IPS-11a (cell line): ENCODE data around the gene ODC1.

Source experiments
- H3K4me3 ChIP-seq: one replicate; pipeline ENCODE4 v1.5.1; 2013; ENCODE audit warnings: low read depth, low read length, control low read depth

Gene ODC1

GRCh38 chr2:10435820-10436204 lies 12.3 kb downstream of the ODC1 start:
- no peak overlapping the region for H3K4me3 ChIP-seq

GRCh38 chr2:10434886-10435819 lies 13.0 kb downstream of the ODC1 start:
- no peak overlapping the region for H3K4me3 ChIP-seq

- H3K4me3 ChIP-seq: no peak overlapping the region
Observed at GRCh38 chr2:10433947-10434885, 13.9 kb downstream of the ODC1 start.

DNA sequence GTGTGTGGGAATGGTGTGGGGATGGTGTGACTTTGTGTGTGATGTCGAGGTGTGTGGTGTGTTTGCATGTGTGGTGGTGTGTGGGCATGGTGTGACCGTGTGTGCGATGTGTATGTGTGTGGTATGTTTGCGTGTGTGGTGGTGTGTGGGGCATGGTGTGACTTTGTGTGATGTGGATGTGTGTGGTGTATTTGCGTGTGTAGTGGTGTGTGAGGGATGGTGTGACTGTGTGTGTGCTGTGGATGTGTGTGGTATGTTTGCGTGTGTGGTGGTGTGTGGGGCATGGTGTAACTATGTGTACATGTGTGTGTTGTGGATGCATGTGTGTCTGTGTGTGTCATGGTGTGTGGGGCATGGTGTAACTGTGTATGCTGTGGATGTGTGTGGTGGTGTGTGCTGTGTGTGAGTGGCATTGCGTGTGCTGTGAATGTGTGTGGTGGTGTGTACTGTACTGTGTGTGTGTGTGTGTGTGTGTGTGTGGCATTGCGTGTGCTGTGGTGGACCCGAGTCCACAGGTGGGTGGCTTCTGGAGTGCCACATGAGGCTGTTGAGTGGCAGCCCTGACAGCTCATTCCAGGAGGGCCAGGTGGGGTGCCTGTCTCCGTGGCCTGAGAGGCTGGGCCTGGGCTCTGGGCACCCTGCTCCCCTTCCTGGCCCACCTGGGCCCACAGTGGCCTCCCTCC lies 14.7 kb downstream of the ODC1 start:
- H3K4me3 ChIP-seq: no peak overlapping the region

DNA sequence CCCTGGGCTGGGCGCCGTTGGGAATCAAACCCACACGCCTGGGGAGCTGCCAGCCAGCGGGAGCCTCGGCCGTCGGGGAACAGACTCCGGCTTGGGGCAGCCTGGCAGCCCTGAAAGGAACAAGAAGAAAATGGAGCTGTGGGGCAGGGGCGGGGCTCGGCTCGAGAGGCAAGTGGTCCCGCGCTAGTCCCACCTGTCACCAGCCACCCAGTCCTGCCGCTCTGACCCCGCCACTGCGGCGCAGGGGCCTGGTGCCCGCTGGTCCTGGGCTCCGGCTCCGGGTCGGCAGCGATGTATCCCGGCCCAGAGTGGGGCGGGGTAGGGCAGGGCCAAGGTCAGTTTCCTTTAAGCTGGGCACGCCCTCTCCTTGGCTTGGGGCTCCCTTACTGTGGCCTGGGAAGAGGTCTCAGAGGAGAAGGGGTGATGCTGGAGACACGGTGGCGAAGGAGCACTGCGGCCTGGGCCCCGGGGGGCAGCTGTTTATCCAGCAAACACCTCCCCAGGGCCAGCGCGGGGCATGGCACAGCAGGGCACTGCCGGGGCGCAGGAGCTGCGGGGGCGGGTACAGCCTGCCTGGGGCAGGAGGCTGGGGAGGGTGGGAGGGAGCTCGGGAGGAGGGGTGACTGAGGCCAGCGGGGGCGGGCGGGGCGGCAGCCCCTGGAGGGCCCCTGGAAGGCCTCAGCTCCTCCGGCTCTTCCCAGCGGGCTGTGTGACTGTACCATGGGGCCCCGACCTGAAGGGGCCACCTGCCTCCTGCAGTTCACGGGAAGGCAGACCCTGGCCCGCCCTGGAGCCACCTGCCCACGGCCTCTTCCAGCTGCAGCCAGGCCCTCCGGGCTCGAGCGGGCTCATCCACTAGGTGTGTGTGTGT lies 15.6 kb downstream of the ODC1 start:
- H3K4me3 ChIP-seq: peak overlapping the region; percentile 17

- H3K4me3 ChIP-seq: no peak overlapping the region
Observed at GRCh38 chr2:10431797-10432196, 16.3 kb downstream of the ODC1 start.

GRCh38 chr2:10430886-10431622 lies 17.1 kb downstream of the ODC1 start:
- H3K4me3 ChIP-seq: no peak overlapping the region

- no peak overlapping the region for H3K4me3 ChIP-seq
Observed at GRCh38 chr2:10428924-10429323, 19.2 kb downstream of the ODC1 start.

GRCh38 chr2:10428355-10428754 lies 19.8 kb downstream of the ODC1 start:
- H3K4me3 ChIP-seq: no peak overlapping the region

DNA sequence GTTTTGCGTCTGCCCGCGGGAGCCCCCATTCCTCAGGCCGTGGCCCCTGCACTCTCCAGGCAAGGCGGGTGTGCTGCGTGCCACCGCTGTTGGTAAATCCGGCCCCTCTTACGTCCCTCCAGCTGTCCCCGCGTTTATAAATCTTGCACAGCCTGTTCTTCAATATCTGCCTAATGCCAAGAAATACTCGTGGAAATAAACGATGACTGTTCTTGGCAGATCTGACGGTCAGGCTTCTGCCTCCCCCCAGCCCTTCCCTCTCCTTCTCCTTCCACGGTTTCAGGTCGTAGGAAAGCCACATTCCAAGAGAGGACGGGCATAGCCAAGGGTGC lies 20.5 kb downstream of the ODC1 start:
- no peak overlapping the region for H3K4me3 ChIP-seq

DNA sequence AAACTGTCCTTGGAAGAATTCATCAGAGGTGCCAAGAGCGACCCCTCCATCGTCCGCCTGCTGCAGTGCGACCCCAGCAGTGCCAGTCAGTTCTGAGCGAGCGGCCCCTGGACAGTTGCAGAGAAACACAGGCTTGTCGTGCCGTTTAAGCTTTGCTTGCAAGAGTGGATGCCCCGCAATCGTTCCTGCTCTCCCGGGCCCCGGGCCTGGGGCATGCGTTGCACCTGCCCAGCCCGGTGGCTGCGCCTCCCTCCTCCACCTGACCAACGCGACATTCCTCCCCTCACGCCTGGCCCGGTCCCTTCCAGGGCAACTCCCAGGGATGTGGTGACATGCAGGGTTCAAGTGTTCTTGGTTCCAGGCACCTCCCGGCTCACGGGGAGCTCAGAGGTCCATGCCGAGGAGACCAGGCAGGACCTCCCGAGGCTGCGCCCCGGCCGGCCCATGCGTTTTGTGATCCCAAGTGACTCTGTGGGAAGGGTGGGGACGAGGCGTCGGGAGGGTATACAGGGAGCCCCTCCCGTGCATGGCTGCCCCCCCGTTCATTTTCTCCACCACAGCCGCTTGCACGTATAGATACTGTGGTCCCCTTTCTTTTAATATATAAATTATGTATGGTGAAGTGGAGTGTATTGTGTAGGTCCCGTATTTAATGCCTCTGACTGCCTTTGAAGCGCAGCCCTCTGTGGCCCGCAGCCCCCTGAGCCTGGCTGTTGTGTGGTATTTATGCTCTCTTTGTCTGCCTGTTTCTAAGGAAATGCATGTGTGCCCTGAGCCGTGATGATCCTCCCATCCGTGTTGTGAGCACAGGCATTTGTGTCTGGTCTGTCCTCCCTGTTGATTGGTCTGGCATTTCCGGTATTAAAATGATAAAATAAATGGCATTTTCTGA lies 21.2 kb downstream of the ODC1 start:
- no peak overlapping the region for H3K4me3 ChIP-seq

- no peak overlapping the region for H3K4me3 ChIP-seq
Observed at GRCh38 chr2:10425699-10426098, 22.4 kb downstream of the ODC1 start.

DNA sequence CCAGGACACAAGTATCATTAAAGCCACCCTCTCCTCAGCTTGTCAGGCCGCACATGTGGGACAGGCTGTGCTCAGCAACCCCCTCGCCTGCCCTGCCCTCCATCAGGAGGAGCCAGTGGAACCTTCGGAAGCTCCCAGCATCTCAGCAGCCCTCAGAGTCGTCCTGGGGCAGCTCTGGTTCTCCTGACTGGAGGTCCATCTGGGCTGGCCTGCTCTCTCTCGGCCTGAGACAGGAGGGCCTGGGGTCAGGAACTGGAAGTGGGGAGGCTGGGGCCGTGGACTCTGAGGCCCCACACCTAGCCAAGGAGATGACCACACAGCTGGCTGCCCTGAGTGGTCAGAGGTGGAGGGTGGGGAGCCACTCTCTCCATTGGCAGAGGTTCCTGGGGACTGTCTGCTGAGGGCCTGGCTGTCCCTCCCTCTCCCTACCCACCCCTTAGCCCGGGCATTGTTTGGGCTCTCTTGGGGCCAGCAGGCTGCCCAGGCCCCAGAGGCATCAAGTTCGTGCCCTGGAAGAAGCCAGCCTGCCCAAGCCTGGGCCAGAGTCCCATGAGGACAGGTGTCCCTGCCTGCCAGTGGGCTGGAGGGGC lies 23.1 kb downstream of the ODC1 start:
- H3K4me3 ChIP-seq: no peak overlapping the region

DNA sequence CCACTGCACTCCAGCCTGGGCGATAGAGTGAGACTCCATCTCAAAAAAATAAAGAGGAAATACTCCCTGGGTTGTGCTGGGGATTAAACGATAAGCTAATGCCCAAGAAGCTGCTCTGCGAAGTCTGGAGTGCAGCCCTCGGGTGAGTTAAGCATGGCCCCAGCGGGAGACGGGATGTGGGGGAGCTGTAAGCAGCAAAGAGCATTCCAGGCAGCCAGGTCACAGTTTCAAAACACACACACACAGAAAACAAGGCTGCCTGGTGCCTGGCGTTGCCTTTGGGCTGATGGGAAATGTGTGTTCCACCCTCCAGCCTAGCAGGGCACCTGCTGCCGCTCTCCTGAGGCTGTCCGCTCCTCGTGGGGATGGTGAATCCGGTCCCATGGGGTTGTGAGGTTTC lies 24.1 kb downstream of the ODC1 start:
- H3K4me3 ChIP-seq: no peak overlapping the region

DNA sequence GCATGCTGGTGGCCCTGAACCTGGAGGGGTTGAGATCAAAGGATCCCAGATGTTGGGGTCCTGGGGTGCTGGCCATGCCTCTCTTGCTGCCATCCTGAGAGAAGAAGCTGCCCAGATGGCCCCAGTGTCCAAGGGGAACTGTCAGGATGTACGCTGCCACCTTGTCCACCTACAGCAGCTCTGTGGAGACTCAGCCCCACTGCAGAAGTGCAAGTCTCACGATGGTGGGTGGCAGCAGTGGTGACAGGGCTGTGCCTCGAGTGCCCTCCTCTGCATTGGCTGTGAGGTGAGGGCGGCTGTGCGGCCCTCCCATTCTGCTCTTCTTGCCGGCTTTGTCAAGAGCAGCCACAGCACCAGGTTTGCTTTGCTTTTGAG lies 24.7 kb downstream of the ODC1 start:
- H3K4me3 ChIP-seq: no peak overlapping the region

DNA sequence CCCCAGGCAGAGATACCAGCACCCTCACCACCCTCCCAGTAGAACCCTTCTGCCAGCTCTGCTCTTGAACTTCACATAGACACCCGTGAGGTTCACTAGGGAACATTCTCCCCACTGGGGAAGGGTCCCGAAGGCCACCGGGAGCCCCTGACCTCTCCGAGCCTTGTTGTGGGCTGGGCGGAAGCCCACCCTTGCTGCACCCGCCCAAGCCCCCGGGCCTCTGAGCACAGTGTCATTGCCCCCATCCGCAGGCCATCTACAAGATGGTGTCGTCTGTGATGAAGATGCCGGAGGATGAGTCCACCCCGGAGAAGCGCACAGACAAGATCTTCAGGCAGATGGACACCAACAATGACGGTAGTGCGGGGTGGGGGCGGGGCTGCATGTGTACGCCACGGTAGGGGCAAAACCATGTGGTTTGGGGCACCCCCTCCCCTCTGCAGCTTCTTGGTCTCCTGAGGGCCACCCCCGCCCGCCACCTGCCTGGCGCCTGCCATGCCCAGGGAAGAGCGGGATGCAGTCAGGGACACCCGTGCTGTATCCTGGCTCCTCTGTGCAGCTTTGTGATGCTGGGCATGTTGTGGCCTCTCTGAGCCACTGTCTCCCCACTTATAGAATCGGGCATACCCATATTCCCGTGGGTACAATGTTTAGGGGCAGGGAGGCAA lies 25.3 kb downstream of the ODC1 start:
- H3K4me3 ChIP-seq: no peak overlapping the region

- no peak overlapping the region for H3K4me3 ChIP-seq
Observed at GRCh38 chr2:10422251-10422650, 25.9 kb downstream of the ODC1 start.
